SK-N-SH treated with all-trans-retinoic acid at 6 μM for 48 hours (cell line): Measurements from ENCODE around the gene SPOCK1.

Experiments
- CREB5 ChIP-seq: fragments of 250-450 bp; sonication (Bioruptor Pico); IDR thresholded peaks from 2 replicates; pipeline ENCODE4 v1.5.1; 2020; ENCODE audit warnings: low read depth, mild to moderate bottlenecking, moderate library complexity
- RARB ChIP-seq: fragments of 250-450 bp; sonication (Bioruptor Pico); IDR thresholded peaks from 2 replicates; pipeline ENCODE4 v1.8.0; 2021; ENCODE audit warnings: mild to moderate bottlenecking, moderate library complexity

- TF ChIP-seq CREB5 (CRISPR knock-in tag) (no peak), RARB (CRISPR knock-in tag) (no peak)
Observed at GRCh38 chr5:137440795-137441194, 58.3 kb downstream of the SPOCK1 start.
